K562 (cell line): Measurements from ENCODE around the gene NAA38. TPM values are rescaled to one million over a fixed set of nuclear protein-coding genes. Genes with fewer than 3 reads are reported as not detected.

Experiments
- GTF2F1 ChIP-seq: IDR thresholded peaks from 2 replicates; pipeline ENCODE4 v1.6.1; 2011; ENCODE audit warnings: low read depth, low read length, improper control_type of control experiment
- HDAC3 ChIP-seq: fragments of 450-650 bp; IDR thresholded peaks from 2 replicates; pipeline ENCODE4 v1.6.1; 2018; ENCODE audit warnings: borderline replicate concordance, mild to moderate bottlenecking, moderate library complexity; ENCODE audit not compliant: partially characterized antibody
- RBM25 ChIP-seq: fragments of 200-400 bp; formaldehyde crosslinking; IDR thresholded peaks from 2 replicates; pipeline ENCODE4 v1.6.1; 2018; ENCODE audit warnings: low read length, low read depth, moderate library complexity; ENCODE audit not compliant: severe bottlenecking
- TFAP4 ChIP-seq: sonication (generic); formaldehyde crosslinking; IDR thresholded peaks from 2 replicates; pipeline ENCODE4 v1.8.0; 2022; ENCODE audit warnings: missing genetic modification reagents, mild to moderate bottlenecking, moderate library complexity, borderline replicate concordance
- USF1 ChIP-seq: sonication (generic); formaldehyde crosslinking; IDR thresholded peaks from 2 replicates; pipeline ENCODE4 v1.9.0; 2022; ENCODE audit warnings: mild to moderate bottlenecking, missing genetic modification reagents
- USF2 ChIP-seq: sonication (generic); formaldehyde crosslinking; IDR thresholded peaks from 2 replicates; pipeline ENCODE4 v1.5.0; 2020; ENCODE audit warnings: missing genetic modification reagents
- ZNF639 ChIP-seq, 2 experiments: fragments of 200-800 bp in 1 of 2; sonication (Bioruptor generic) in 1 of 2; sonication (generic) in 1 of 2; formaldehyde crosslinking in 1 of 2; IDR thresholded peaks in 1 of 2; conservative IDR thresholded peaks in 1 of 2; 2 replicates each; pipeline versions ENCODE4 v1.5.0 to v1.6.1; 2016 to 2020; ENCODE audit warnings: missing compliant biosample characterization in 1 of 2, missing genetic modification characterization in 1 of 2, missing genetic modification reagents in 1 of 2
- polyA plus RNA-seq, 8 experiments: library from polyadenylated mRNA; depleted of rRNA in 4 of 8; stranded (reverse) in 5 of 8; unstranded in 3 of 8; fragments of >200 nt; fragmentation: Nextera tagmentation in 2 of 8; fragmentation: Illumina TruSeq in 1 of 8; extraction: Ambion mirVana in 2 of 8; extraction: Trizol in 1 of 8; gene quantifications; 2 replicates each; pipeline versions ENCODE4 v1.2.1 to v1.2.3, GENCODE V29; 2011 to 2014; ENCODE audit warnings: inconsistent platforms in 1 of 8, missing spikeins in 1 of 8
- total RNA-seq, 7 experiments: library from RNA; depleted of rRNA in 6 of 7; stranded (reverse); fragments of >200 nt in 6 of 7; fragmentation: Illumina TruSeq in 2 of 7; extraction: Trizol in 2 of 7; gene quantifications; 2 replicates each; pipeline versions ENCODE4 v1.2.1 to v1.2.3, GENCODE V29; 2011 to 2021; ENCODE audit warnings: low replicate concordance in 1 of 7

Gene NAA38
- total and polyA plus RNA-seq, 9 of the 15 experiments (the other 6 are each of a cell fraction or from before 2014, with no cell fraction given) = 16.4 to 99.8 (median 57.3) TPM

DNA sequence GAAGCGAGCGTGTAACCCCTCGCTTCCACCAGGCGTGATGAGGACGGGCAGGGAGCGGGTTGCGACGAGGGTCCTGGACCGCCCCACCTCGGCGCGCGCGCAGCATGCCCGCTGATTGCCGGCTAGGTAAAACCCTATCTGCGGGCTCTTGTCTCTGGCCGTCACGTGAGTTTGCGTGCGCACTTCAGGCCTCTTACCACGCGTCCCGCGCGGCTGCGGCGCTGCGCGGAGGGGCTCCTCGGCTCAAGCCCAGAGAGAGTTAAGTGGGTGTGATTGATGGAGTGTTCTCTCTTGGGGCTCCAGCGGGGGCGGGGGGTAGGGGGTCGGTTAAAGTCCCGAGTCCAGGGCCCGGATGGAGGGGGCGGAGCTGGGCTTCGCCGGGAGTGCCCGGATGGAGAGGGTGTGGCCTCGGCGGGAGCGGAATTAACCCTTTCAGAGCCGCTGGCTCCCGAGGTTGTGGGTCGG lies 15.4 kb downstream of the NAA38 start (continued):
- TF ChIP-seq TFAP4 (CRISPR knock-in tag) (0 out of 2 replicates have a peak, but pooled peaks have one; percentile 13), GTF2F1 (no peak), USF2 (CRISPR knock-in tag) (peak; percentile 62), RBM25 (no peak), ZNF639 (CRISPR knock-in tag; conservative IDR thresholded peaks at IDR 0.05 in 1 of 2, IDR thresholded peaks at IDR 0.05 in 1 of 2) (0 out of 4 replicates have a peak, but pooled peaks of 1 of the 2 experiments have one; percentile 18), USF1 (peak; percentile 77), HDAC3 (peak; percentile 4)
